H9 (cell line): ENCODE results near the gene CCDC149. TPM values are rescaled to one million over a fixed set of nuclear protein-coding genes. Genes with fewer than 3 reads are reported as not detected.

Source experiments
- DNase-seq: peaks from one replicate; pipeline ENCODE4 v3.0.0-alpha.2; 2017
- H2AFZ ChIP-seq: one replicate; pipeline ENCODE4 v1.6.1; 2013; ENCODE audit warnings: mild to moderate bottlenecking, low read length, control low read depth, moderate library complexity
- H2AK5ac ChIP-seq: 2 replicates; pipeline ENCODE4 v1.6.1; 2013; ENCODE audit warnings: low read length, control low read depth, mixed read lengths; ENCODE audit not compliant: insufficient read length
- H2BK120ac ChIP-seq: one replicate; pipeline ENCODE4 v1.6.1; 2013; ENCODE audit warnings: low read depth, mild to moderate bottlenecking, low read length, control low read depth, inconsistent platforms; ENCODE audit not compliant: poor library complexity, severe bottlenecking
- H2BK12ac ChIP-seq: 2 replicates; pipeline ENCODE4 v1.6.1; 2013; ENCODE audit warnings: low read length, control low read depth, mixed read lengths, low read depth; ENCODE audit not compliant: insufficient read length
- H2BK15ac ChIP-seq: 2 replicates; pipeline ENCODE4 v1.6.1; 2013; ENCODE audit warnings: low read depth, low read length, control low read depth
- H2BK20ac ChIP-seq: one replicate; pipeline ENCODE4 v1.6.1; 2013; ENCODE audit warnings: low read depth, mild to moderate bottlenecking, low read length, control low read depth, inconsistent platforms; ENCODE audit not compliant: poor library complexity, severe bottlenecking
- H2BK5ac ChIP-seq: 2 replicates; pipeline ENCODE4 v1.6.1; 2013; ENCODE audit warnings: low read length, control low read depth, mixed read lengths; ENCODE audit not compliant: insufficient read length
- H3K14ac ChIP-seq: 2 replicates; pipeline ENCODE4 v1.6.1; 2013; ENCODE audit warnings: low read length, control low read depth; ENCODE audit not compliant: insufficient read depth
- H3K18ac ChIP-seq: 2 replicates; pipeline ENCODE4 v1.6.1; 2013; ENCODE audit warnings: low read depth, mild to moderate bottlenecking, mixed read lengths, low read length, control low read depth; ENCODE audit not compliant: insufficient read length
- H3K23ac ChIP-seq: 2 replicates; pipeline ENCODE4 v1.6.1; 2013; ENCODE audit warnings: low read length, control low read depth, mixed read lengths, low read depth; ENCODE audit not compliant: insufficient read length
- H3K23me2 ChIP-seq: 2 replicates; pipeline ENCODE4 v1.6.1; 2013; ENCODE audit warnings: low read depth, mild to moderate bottlenecking, mixed read lengths, low read length, control low read depth; ENCODE audit not compliant: insufficient read length, poor library complexity, severe bottlenecking
- H3K27ac ChIP-seq: 2 replicates; pipeline ENCODE4 v1.5.1; 2013; ENCODE audit warnings: low read length, control low read depth, mixed read lengths, low read depth; ENCODE audit not compliant: insufficient read length
- H3K27me3 ChIP-seq: 2 replicates; pipeline ENCODE4 v1.6.1; 2013; ENCODE audit warnings: low read length, control low read depth, inconsistent platforms; ENCODE audit not compliant: insufficient read depth
- H3K4ac ChIP-seq: 2 replicates; pipeline ENCODE4 v1.6.1; 2013; ENCODE audit warnings: low read depth, mild to moderate bottlenecking, control low read depth, inconsistent platforms, low read length, moderate library complexity
- H3K4me1 ChIP-seq: 2 replicates; pipeline ENCODE4 v1.6.1; 2013; ENCODE audit warnings: low read length, control low read depth, inconsistent platforms; ENCODE audit not compliant: insufficient read depth
- H3K4me2 ChIP-seq: 2 replicates; pipeline ENCODE4 v1.6.1; 2013; ENCODE audit warnings: low read length, control low read depth, mixed read lengths; ENCODE audit not compliant: insufficient read length, insufficient read depth
- H3K56ac ChIP-seq: 2 replicates; pipeline ENCODE4 v1.6.1; 2013; ENCODE audit warnings: low read depth, mild to moderate bottlenecking, mixed read lengths, low read length, control low read depth; ENCODE audit not compliant: insufficient read length
- H3K79me1 ChIP-seq: 2 replicates; pipeline ENCODE4 v1.6.1; 2013; ENCODE audit warnings: low read depth, mild to moderate bottlenecking, moderate library complexity, low read length, control low read depth, inconsistent platforms; ENCODE audit not compliant: insufficient read depth, poor library complexity, severe bottlenecking
- H3K79me2 ChIP-seq: 2 replicates; pipeline ENCODE4 v1.6.1; 2013; ENCODE audit warnings: low read length, control low read depth, inconsistent platforms; ENCODE audit not compliant: insufficient read depth
- H3K9ac ChIP-seq: 2 replicates; pipeline ENCODE4 v1.6.1; 2013; ENCODE audit warnings: low read length, control low read depth, mixed read lengths; ENCODE audit not compliant: insufficient read length; ENCODE audit errors: extremely low read depth
- H3K9me3 ChIP-seq: one replicate; pipeline ENCODE4 v1.6.1; 2013; ENCODE audit warnings: low read depth, low read length, inconsistent platforms; ENCODE audit not compliant: control insufficient read depth
- H3T11ph ChIP-seq: one replicate; pipeline ENCODE4 v1.6.1; 2013; ENCODE audit warnings: mild to moderate bottlenecking, low read length, control low read depth, inconsistent platforms
- H4K20me1 ChIP-seq: one replicate; pipeline ENCODE4 v1.6.1; 2013; ENCODE audit not compliant: control insufficient read depth, insufficient read length, insufficient read depth
- H4K5ac ChIP-seq: 2 replicates; pipeline ENCODE4 v1.6.1; 2013; ENCODE audit warnings: low read depth, mild to moderate bottlenecking, mixed read lengths, low read length, control low read depth; ENCODE audit not compliant: insufficient read length
- H4K8ac ChIP-seq: replicated peaks from 2 replicates; pipeline ENCODE4 v1.6.1; 2013; ENCODE audit warnings: low read length, control low read depth, mixed read lengths, low read depth; ENCODE audit not compliant: insufficient read length
- H4K91ac ChIP-seq: 2 replicates; pipeline ENCODE4 v1.6.1; 2013; ENCODE audit warnings: low read depth, mild to moderate bottlenecking, moderate library complexity, mixed read lengths, low read length, control low read depth; ENCODE audit not compliant: insufficient read length
- H3K27ac Mint-ChIP-seq, 3 experiments: 2 replicates in 2 of 3; 3 replicates in 1 of 3; pipeline ENCODE4 v1.8.0; 2020 to 2021; ENCODE audit warnings: mixed read lengths in 3 of 3, mild to moderate bottlenecking in 1 of 3, moderate library complexity in 1 of 3
- H3K27me3 Mint-ChIP-seq: 2 replicates; pipeline ENCODE4 v1.8.0; 2021; ENCODE audit warnings: low read depth, mild to moderate bottlenecking, moderate library complexity, mixed read lengths
- H3K36me3 Mint-ChIP-seq, 3 experiments: 2 replicates in 2 of 3; 3 replicates in 1 of 3; pipeline ENCODE4 v1.8.0; 2020 to 2021; ENCODE audit warnings: low read depth in 3 of 3, mixed read lengths in 3 of 3; ENCODE audit not compliant: insufficient read depth in 1 of 3
- H3K4me1 Mint-ChIP-seq, 2 experiments: 2 replicates each; pipeline ENCODE4 v1.8.0; 2020; ENCODE audit warnings: mixed read lengths in 2 of 2
- H3K4me3 Mint-ChIP-seq, 2 experiments: 2 replicates in 1 of 2; 3 replicates in 1 of 2; pipeline ENCODE4 v1.8.0; 2020 to 2021; ENCODE audit warnings: mild to moderate bottlenecking in 2 of 2, mixed read lengths in 2 of 2, moderate library complexity in 1 of 2
- H3K9me3 Mint-ChIP-seq, 2 experiments: 2 replicates in 1 of 2; 3 replicates in 1 of 2; pipeline ENCODE4 v1.8.0; 2020; ENCODE audit warnings: mild to moderate bottlenecking in 2 of 2, mixed read lengths in 2 of 2, moderate library complexity in 1 of 2
- CTCF ChIP-seq: fragments of 200-600 bp; sonication (generic); conservative IDR thresholded peaks from 3 replicates; pipeline ENCODE4 v1.8.0; 2021; ENCODE audit warnings: antibody characterized with exemption, mild to moderate bottlenecking
- WGBS: extraction: QIAGEN DNeasy Blood & Tissue Kit; methylation state at CpG from one replicate; pipeline ENCODE4 v1.1.7; 2013; ENCODE audit warnings: missing lambda C conversion rate, low lambda C conversion rate, mixed read lengths; ENCODE audit not compliant: insufficient read length; ENCODE audit errors: extremely low coverage; 5-methylcytosine and 5-hydroxymethylcytosine counted together
- total RNA-seq: library from RNA; stranded (reverse); gene quantifications from 2 replicates; pipeline ENCODE4 v1.2.1, GENCODE V29; 2021

CCDC149 gene
- total RNA-seq, 1 experiment from 2014 or later, result 4.5 TPM

DNA sequence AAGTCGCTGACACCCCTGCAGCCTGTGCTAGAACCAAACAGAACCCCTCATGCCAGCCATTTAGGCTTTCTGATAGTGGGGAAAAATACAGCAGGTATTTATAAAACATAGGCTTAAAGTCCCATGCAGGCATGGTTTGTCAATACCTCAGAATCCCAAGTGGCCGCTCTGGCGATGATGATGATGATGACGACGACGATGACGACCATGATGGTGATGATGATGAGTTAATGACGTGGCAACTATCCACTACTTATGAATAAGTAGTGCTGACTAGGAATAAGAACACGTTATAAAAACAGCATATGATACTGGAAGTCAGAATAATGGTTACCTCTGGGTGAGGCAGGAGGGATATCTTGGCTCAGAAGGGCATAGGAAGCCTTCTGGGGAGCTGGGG, 18.0 kb downstream of the CCDC149 start:
- Histone ChIP-seq H4K8ac (no peak overlapping the region), H2BK12ac (no peak overlapping the region), H3K79me1 (no peaks in the 10 kb centered on the region), H2AFZ (no peak overlapping the region), H3K4me1 (peaks cover 3% of the 10 kb centered on the region; the same call in 1 of the 2 replicates), H2BK5ac (no peak overlapping the region), H3K4me2 (no peak overlapping the region), H3K27me3 (no peaks in the 10 kb centered on the region), H3K18ac (no peak overlapping the region), H3K9me3 (no peaks in the 10 kb centered on the region), H3K23me2 (no peaks in the 10 kb centered on the region), H2BK15ac (no peak overlapping the region), H4K5ac (no peak overlapping the region), H3K56ac (no peak overlapping the region), H3K4ac (no peak overlapping the region), H2BK20ac (no peak overlapping the region), H2BK120ac (no peak overlapping the region), H3K23ac (no peak overlapping the region), H3K27ac (no peak overlapping the region), H2AK5ac (no peak overlapping the region), H3T11ph (no peak overlapping the region), H4K91ac (no peak overlapping the region), H3K79me2 (no peaks in the 10 kb centered on the region), H3K14ac (no peak overlapping the region), H3K9ac (no peak overlapping the region), H4K20me1 (no peaks in the 10 kb centered on the region)
- peaks cover 6 to 16% of the 10 kb centered on the region in 2 experiments; a peak in 3 of 4 replicates for H3K4me1 Mint-ChIP-seq
- TF ChIP-seq CTCF, result no peak
- no CpG with 5 or more reads among the region's 9 CpGs for WGBS
- H3K9me3 Mint-ChIP-seq, result no peaks in the 10 kb centered on the region
- no peak for DNase-seq
- H3K27ac Mint-ChIP-seq, result no peak overlapping the region
- no peak overlapping the region for H3K4me3 Mint-ChIP-seq
- H3K36me3 Mint-ChIP-seq, result no peaks in the 10 kb centered on the region; a peak in 1 of 7 replicates
- no peaks in the 10 kb centered on the region for H3K27me3 Mint-ChIP-seq
